Tracheal epithelial cell (primary cell): ENCODE data around the gene RAB23. TPM values are rescaled to one million over a fixed set of nuclear protein-coding genes. Genes with fewer than 3 reads are reported as not detected.

Experiments used
- total RNA-seq: library from RNA; depleted of rRNA; stranded (reverse); fragments of >200 nt; gene quantifications from 2 replicates; pipeline ENCODE4 v1.2.1, GENCODE V29; 2014

Gene RAB23
- total RNA-seq: 16.1 and 19.6 TPM in 2 replicates

GRCh38 chr6:57221936-57222742, at the start of gene RAB23:
Gene RAB23, minus strand, starts transcription at chr6:57222307. Its CDS starts 11,927 bp downstream, at chr6:57210380.

GRCh38 chr6:57172136-57173055, 49.7 kb downstream of the RAB23 start, which contains the start of gene BAG2:
Gene BAG2, plus strand, starts transcription at chr6:57172326. Its CDS starts 372 bp downstream, at chr6:57172698.

Other genes with a start within 250 kb of the RAB23 start
- gene KIAA1586, start 175.6 kb downstream of the RAB23 start, total RNA-seq: 4.6 and 6.2 TPM in 2 replicates
- 48.0 and 52.2 TPM in 2 replicates for gene ZNF451, start 132.1 kb downstream of the RAB23 start, total RNA-seq
- 2.1 and 2.7 TPM in 2 replicates for gene BAG2, start 50.0 kb downstream of the RAB23 start, total RNA-seq
- gene PRIM2, start 95.3 kb upstream of the RAB23 start, total RNA-seq: 16.0 and 16.6 TPM in 2 replicates